AG09309 (cell line): ENCODE results near the gene POP4.

Experiments used
- DNase-seq: peaks from one replicate; pipeline ENCODE4 v3.0.0-alpha.2; 2010; ENCODE audit warnings: low read depth
- H3K4me3 ChIP-seq: 2 replicates; pipeline ENCODE4 v1.5.1; 2011; ENCODE audit warnings: mild to moderate bottlenecking, low read depth, low read length, moderate library complexity; ENCODE audit not compliant: control insufficient read depth
- CTCF ChIP-seq: IDR thresholded peaks from 2 replicates; pipeline ENCODE4 v1.5.1; 2011; ENCODE audit warnings: mild to moderate bottlenecking, low read depth, low read length, inconsistent platforms; ENCODE audit not compliant: insufficient read depth, control insufficient read depth; ENCODE audit errors: missing control alignments

POP4 gene

DNA sequence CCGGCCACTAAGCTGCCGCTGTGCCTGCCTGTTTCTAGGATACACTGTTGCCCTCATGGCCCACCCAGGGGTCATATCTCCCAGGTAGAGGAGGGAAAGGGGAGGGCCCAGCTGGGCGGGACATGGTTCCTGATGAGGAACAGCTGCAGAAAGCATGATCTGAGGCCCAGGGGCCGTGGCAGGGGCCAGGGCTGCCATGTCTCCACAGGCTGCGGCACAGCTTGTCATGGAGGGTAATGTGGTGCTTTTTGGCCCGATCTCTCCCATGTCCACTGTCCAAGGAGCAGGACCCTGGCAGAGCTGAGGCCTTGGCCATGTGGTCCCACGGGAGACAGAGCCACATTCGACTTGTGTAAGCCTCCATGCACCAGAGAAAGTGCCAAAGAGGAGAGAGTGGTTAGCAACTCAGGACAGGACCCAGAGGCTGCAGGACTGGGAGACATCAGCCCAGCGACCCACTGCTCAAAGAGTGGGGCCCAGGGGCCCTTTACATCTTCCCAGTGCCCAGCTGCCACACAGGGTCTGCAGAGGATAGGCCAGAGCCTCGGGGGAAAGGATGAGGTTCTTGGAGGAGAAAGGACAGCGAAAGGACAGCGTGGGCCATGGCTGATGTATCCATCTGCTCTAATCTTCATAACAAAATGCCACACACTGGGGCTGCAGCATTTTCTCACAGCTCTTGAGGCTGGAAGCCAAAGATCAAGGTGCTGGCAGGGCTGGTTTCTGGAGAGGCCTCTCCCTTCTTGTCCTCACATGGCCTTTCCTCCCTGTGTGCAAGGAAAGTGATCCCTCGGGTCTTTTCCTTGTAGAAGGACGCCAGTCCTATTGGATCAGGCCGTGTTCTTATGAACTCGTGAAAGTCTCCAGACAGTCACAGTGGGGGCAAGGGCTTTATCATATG is 11.5 kb downstream of the POP4 start:
- no peak for DNase-seq
- TF ChIP-seq CTCF, result no peak
- no peak overlapping the region for H3K4me3 ChIP-seq

GRCh38 chr19:29618434-29618833 is 12.4 kb downstream of the POP4 start:
- DNase-seq, result no peak
- no peak for TF ChIP-seq CTCF
- no peak overlapping the region for H3K4me3 ChIP-seq

- DNase-seq, result no peak
- no peak overlapping the region for H3K4me3 ChIP-seq
- no peak for TF ChIP-seq CTCF
Observed at GRCh38 chr19:29618871-29619270, 12.8 kb downstream of the POP4 start.

- no peak for DNase-seq
Observed at GRCh38 chr19:29620931-29621351, 14.9 kb downstream of the POP4 start.

GRCh38 chr19:29622166-29623070 is 16.3 kb downstream of the POP4 start:
- no peak overlapping the region for H3K4me3 ChIP-seq
- no peak for DNase-seq
- TF ChIP-seq CTCF, result no peak

More at GRCh38 chr19:29620931-29621351, 14.9 kb downstream of the POP4 start:
- H3K4me3 ChIP-seq, result no peak overlapping the region
- TF ChIP-seq CTCF, result no peak

DNA sequence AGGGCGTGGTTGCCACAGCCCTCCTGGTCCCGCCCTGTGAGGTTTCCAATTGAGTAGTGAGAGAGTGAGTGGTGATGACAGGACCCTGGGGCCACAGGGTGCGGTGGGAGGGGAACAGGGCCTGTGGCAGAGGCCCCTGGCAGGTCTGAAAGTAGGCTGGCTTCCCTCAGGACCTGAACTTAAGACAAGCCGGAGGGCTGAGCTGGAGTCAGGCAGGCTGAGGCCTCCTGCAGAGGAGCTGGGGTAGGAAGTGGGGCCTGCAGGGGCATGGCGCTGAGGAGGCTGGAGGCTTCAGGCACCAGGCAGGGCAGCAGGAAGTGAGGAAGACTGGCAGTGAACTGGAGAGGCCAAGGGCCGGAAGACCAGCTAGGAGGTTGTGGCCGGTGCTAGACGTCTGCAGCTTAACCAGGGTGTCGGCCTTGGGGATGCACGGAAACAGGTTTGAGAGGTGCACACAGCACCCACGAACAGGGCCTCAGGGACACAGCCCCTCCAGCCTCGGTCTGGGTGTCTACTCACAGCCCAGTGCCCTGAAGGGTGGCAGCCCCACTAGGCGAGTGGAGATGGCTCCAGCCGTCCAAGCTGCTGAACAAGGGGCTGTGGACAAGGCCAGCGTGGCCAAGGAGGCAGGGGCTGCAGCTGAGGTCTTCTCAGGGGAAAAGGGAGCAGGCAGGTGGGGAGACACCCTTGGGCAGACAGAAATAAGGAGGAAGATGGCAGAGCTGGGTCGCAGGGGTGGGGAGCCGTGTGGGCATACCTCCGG is 17.8 kb downstream of the POP4 start:
- TF ChIP-seq CTCF, result no peak
- H3K4me3 ChIP-seq, result no peak overlapping the region
- no peak for DNase-seq
